OCI-LY7 (cell line): ENCODE results near the gene LCN2.

Experiments used
- EZH2phosphoT487 ChIP-seq: fragments of 200-600 bp; sonication (generic); IDR thresholded peaks from 2 replicates; pipeline ENCODE4 v1.6.1; 2018; ENCODE audit warnings: low read depth, borderline replicate concordance, mild to moderate bottlenecking, mixed run types, antibody characterized with exemption, low read length, moderate library complexity, mixed read lengths
- TF ChIP-seq, protein P1 (sequence below): fragments of 200-600 bp; sonication (generic); conservative IDR thresholded peaks from 2 replicates; pipeline ENCODE4 v1.5.1; 2014; ENCODE audit warnings: mild to moderate bottlenecking, antibody characterized with exemption, low read length, moderate library complexity, mixed read lengths

DNA sequence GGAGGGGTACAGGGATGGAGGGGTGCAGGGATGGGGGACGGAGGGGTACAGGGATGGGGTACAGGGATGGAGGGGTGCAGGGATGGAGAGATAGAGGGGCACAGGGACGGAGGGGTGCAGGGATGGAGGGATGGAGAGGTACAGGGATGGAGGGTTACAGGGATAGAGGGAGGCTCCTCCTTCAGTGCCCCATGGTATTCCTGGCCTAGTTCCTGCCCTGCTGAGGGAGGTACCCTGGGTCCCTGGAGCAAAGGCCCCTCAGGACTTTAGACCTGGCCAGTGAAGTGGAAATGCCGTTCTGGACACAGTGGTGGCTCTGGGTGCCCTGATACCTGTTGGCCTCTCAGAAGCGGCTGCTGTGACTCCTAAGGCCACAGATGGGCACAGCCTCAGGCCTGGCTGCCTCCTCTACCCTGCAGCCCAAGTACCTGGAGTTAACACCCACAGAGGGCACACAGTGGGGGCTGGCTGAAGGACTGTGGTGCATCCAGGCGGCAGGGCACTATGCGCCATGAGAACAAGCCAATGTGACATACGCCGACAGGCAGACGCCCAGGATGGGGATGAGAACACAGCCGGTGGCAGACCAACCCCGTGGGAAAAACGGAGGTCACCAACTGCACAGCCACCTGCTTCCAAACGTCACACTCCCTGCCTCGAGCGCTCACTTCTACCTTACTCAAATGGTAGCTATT is 30.1 kb upstream of the LCN2 start:
- TF ChIP-seq, protein P1, sequence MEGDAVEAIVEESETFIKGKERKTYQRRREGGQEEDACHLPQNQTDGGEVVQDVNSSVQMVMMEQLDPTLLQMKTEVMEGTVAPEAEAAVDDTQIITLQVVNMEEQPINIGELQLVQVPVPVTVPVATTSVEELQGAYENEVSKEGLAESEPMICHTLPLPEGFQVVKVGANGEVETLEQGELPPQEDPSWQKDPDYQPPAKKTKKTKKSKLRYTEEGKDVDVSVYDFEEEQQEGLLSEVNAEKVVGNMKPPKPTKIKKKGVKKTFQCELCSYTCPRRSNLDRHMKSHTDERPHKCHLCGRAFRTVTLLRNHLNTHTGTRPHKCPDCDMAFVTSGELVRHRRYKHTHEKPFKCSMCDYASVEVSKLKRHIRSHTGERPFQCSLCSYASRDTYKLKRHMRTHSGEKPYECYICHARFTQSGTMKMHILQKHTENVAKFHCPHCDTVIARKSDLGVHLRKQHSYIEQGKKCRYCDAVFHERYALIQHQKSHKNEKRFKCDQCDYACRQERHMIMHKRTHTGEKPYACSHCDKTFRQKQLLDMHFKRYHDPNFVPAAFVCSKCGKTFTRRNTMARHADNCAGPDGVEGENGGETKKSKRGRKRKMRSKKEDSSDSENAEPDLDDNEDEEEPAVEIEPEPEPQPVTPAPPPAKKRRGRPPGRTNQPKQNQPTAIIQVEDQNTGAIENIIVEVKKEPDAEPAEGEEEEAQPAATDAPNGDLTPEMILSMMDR: no peak
- no peak for TF ChIP-seq EZH2phosphoT487
